Activated CD4-positive, alpha-beta T cell treated with anti-CD3 and anti-CD28 coated beads, Interleukin-2, amount 50 U/mL, for 24 hours (primary cell): Measurements from ENCODE around the gene NLRX1.
A peak's percentile ranks its signal among the peaks of the same experiment; 100 is the strongest.
"Not testable (repeated sequence)": the region's sequence is repeated elsewhere in the genome, so short reads cannot be mapped to it uniquely, and the experiment has no call there.

Experiments used
- DNase-seq, 2 donors: peaks; one replicate each; pipeline ENCODE4 v3.0.0-alpha.2; 2020; ENCODE audit warnings: low read depth in 1 of 2, low spot score in 1 of 2

Gene NLRX1

DNA sequence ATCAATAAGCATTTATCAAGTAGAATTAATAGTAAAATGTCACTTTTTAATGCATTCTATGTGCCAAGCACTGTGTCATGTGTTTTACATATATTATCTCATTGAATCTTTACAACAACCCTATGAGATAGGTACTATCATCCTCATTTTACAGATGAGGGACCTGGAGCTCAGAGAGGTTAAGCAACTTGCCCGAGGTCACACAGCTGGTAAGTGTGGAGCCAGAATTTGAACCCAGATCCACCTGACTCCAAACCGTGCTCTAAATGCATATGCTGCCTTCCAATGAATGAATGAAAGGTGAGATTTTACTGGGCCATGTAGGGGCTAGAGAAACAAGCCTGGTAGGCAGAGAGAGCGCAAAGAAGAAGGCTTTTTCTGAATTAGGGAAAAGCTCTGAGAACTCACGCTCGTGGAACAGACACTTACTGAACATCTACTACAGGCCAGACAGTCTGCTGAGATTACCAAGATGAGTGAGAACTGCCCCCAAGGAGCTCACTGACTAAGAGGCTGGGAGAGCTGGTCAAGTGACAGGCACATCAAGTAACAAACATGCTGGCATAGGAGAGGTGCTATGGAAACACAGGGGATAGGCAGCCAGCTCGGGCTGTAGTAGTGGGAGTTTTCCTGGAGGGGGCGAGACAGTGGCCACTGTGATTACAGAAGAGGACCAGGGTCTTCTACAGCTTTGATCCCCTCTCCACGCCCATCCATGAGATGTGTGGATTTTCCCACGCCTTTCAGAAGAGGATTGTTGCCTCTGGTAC is 15.3 kb upstream of the NLRX1 start:
- DNase-seq, result no peak

DNA sequence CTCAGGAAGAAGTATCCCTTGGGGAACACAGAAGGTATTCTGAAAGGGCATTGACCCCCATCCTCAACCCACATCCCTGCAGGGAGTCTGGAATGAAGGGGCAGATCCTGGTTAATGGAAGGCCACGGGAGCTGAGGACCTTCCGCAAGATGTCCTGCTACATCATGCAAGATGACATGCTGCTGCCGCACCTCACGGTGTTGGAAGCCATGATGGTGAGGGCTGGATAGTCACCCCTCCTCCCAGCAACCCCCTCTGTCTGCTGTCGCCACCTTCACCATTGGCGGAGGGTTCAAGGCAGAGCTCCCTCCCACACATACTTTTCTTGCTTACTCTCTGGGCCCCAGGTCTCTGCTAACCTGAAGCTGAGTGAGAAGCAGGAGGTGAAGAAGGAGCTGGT is 14.3 kb upstream of the NLRX1 start:
- no peak for DNase-seq

DNA sequence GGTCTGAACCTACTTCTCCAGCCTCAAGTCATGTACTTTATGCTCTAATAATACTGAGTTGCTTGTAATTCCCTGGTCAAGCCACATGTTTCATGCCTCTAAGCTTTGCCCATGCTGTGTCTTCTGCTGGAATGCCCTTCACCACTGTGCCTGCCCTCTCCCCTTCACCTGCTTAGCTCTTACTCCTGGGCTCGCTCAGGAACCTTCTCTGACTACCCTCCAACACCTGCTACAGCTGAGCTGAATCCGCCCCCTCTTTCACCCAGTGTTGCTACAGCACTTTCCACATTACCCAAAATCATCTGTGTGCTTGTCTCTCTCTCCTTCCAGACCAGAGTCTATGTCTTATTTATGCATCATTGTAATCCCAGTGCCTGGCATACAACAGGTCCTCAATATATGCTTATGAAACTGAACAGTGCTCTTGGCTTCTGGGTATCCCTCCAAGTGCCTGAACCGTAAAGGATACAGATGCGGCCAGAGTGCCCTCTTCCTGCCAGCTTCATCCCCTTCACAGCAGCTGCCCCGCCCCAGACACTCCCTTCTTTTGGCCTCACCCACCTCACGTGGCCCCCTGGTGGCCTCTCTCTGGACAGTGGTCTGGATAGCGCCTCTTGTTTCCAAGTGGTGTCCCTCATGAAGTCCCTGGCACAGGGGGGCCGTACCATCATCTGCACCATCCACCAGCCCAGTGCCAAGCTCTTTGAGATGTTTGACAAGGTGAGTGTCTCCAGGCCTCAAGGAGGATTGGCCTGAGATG is 12.6 kb upstream of the NLRX1 start:
- no peak for DNase-seq

DNA sequence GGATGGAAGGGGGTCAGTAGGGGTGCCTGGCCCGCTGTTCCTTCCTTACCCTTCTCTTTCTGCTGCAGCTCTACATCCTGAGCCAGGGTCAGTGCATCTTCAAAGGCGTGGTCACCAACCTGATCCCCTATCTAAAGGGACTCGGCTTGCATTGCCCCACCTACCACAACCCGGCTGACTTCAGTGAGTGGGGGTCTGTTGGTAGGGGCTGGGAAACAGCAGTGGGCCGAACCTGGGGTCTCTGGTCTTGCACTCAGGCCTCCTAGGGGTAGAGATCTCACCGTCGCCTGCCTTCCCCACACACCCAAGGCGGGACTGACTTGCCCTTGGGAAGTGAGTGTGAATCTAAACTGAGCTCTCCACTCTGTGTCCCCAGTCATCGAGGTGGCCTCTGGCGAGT is 12.0 kb upstream of the NLRX1 start:
- DNase-seq, result no peak

DNA sequence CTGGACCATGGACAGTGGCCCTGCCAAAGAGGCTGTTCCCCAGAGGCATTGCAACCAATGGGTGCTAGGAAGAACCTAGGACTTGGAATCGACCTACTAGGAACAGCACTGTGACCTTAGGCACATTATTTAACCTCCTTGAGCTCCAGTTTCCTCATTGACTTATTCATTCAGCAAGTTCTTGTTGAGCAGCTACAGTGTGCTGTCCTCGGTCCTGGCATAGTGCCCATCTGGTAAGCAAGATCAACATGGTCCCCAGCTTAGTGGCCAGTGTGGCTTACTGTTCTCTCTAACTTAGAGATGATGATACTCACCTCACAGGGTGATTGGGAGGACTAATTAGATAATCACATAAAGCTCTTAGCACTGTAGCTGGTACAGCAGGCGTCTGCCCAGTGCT is 11.5 kb upstream of the NLRX1 start:
- no peak for DNase-seq

DNA sequence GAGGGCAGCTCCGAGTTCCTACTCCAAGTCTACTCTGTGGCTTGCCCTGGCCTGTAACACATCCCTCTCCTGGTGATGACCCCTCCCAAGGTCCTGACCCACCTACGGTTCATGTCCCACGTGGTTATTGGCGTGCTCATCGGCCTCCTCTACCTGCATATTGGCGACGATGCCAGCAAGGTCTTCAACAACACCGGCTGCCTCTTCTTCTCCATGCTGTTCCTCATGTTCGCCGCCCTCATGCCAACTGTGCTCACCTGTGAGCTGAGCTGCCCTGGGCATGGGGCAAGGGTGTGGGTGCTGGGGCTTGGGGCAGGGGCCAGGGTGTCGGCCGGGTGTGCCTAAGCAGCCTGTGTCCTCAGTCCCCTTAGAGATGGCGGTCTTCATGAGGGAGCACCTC is 10.1 kb upstream of the NLRX1 start:
- DNase-seq, result no peak

DNA sequence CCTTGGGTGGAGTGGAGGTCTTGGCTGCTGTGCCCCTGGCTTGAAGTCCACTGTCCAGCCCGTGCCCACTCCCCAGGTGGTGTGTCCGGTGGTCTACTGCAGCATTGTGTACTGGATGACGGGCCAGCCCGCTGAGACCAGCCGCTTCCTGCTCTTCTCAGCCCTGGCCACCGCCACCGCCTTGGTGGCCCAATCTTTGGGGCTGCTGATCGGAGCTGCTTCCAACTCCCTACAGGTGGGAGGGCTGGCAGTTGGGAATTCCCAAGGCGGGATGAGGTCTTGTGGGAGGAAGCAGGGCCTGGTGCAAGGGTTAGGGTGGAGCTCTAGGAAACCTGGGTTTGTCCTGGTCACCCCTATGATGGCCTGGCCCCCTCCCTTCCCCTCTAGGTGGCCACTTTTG is 8.4 kb upstream of the NLRX1 start:
- no peak for DNase-seq

DNA sequence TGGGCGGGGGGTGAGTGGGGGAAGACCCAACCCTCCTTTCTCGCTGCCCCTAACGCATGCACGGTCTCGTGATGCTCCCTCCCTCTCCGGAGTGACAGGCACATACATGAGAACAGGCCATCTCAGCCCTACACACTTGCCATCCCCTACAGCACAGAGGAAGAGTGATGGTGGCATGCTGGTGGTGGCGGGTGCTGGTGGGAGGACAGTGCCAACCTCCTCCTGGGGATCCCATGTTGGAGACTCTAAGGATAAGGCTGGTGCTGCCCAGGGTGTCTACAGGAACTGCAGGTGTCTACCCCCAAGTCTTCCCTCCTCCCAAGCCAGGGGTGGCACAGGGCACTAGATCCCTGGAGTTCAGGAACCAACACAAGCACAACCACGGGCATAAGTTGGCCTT is 6.7 kb upstream of the NLRX1 start:
- no peak for DNase-seq

DNA sequence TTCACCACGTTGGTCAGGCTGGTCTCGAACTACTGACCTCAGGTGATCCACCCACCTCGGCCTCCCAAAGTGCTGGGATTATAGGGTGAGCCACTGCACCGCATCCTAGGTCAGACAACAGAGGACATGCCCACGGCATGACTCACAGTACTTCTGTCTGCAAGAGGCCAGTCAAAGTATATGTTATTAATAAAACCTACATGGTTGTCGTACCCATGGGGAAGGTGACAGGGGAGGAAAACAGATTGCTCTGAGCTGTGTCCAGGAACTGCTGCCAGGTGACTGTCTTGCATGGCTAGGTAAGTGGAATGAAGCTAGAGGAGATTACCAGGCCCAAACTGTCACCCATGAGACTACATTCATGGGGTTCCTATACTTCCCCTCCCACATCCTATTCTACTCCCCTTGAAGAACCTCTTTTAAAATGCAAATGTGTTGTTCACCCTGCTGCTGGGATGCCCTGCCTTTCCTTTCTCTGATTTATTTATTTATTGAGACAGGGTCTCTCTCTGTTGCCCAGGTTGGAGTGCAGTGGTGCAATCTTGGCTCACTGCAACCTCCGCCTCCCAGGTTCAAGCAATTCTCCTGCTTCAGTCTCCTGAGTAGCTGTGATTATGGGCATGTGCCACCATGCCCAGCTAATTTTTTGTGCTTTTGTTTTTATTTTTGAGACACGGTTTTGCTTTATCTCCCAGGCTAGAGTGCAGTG is 2.0 kb upstream of the NLRX1 start:
- DNase-seq, result no peak

DNA sequence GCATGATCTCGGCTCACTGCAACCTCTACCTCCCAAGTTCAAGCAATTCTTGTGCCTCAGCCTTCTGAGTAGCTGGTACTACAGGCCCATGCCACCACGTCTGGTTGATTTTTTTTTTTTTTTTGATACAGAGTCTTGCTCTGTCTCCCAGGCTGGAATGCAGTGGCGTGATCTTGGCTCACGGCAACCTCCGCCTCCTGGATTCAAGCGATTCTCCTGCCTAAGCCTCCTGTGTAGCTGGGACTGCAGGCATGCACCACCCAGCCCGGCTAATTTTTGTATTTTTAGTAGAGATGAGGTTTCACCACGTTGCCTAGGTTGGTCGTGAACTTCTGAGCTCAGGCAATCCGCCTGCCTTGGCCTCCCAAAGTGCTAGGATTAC is 1.5 kb upstream of the NLRX1 start:
- not testable (repeated sequence) for DNase-seq

DNA sequence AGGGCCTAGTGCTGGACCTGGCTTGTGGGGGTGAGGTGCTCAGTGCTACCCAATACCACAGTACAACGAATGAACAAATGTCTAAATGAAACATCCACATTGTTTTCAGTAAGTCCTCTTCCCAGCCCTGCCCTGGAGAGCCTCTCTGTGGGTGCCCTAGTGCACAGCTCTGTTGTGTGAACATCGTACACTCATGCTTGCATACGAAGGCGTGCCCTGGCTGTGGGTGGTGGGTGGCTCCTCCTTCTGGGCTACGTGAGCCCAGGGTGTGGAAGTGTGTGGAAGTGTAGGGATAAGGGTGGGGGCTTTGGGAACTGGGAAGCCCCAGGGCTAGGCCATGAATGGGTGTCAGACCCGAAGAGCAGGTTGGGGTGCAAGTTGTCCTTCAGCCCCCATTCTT is 592 bp upstream of the NLRX1 start:
- DNase-seq, result no peak

DNA sequence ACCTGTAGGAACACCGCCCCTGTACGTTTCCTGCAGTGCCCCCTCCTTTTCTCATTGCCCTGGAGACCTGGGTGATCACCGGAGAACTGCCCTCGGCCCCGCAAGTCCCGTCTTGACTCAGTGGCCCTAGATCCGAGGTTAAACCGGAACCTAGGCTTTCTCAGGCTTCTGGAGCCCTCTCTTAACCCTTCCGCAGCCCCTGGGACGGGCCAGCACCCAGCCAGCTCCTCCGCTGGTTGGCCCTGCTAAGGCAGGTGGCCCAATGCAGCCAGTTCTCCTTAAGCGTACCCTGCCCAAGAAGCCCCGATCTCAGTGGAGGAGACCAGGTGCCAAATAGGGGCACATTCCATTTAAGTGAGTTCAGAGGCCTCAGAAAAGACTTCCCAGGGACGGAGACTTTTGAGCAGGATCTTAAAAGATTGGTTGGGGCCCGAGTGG is 776 bp downstream of the NLRX1 start:
- DNase-seq, result peak in 1 of 2 donors; percentile 28

DNA sequence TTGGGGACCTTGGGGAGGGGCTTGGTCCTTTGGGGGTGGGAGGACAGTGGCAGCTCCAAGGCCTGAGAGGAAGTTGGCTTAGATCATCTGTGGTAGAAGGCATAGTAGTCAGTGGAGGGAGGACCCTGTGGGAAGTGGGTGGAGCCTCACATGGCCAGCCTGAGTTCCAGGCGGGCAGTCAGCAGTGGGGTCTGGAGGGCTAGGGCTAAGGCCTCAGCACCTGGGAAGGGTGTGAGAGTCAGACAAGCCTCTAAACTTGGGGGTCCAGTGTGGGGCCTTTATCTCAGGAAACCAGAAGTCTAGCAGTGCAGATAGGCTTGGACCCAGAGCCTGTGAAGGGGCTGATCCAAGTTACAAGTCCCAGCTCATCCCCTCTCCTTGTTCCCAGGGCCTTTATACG is 4.0 kb downstream of the NLRX1 start:
- DNase-seq, result no peak

DNA sequence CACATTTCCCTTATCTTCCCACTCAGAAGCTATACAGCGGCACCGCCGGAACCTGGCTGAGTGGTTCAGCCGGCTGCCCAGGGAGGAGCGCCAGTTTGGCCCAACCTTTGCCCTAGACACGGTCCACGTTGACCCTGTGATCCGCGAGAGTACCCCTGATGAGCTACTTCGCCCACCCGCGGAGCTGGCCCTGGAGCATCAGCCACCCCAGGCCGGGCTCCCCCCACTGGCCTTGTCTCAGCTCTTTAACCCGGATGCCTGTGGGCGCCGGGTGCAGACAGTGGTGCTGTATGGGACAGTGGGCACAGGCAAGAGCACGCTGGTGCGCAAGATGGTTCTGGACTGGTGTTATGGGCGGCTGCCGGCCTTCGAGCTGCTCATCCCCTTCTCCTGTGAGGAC is 4.9 kb downstream of the NLRX1 start:
- DNase-seq, result no peak

DNA sequence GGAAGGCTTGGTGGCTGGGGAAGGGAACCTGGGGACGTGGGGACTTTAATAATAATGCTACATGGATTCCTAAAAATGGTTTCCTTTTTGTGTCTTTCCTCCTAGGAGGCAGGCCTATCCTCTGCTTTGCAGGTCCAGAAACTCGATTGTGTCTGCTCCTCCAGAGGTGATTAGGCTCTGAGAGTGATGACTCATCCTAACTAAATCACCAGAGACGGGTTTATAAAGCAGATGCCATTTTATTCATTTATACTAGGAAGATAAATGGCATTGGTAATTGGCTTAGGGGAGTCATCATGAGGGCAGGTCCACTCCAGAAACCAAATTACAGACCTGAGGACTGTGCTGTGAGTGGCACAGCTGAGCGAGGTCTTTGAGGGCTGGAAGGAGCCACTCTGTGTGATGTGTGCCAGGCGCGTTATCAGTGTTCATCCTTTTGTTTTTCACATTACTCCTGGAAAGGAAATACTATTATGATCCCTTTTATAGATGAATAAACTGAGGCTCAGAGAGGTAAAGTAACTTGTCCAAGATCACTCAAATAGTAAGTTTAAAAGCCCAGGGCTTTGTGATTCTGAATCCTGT is 7.1 kb downstream of the NLRX1 start:
- DNase-seq, result no peak

DNA sequence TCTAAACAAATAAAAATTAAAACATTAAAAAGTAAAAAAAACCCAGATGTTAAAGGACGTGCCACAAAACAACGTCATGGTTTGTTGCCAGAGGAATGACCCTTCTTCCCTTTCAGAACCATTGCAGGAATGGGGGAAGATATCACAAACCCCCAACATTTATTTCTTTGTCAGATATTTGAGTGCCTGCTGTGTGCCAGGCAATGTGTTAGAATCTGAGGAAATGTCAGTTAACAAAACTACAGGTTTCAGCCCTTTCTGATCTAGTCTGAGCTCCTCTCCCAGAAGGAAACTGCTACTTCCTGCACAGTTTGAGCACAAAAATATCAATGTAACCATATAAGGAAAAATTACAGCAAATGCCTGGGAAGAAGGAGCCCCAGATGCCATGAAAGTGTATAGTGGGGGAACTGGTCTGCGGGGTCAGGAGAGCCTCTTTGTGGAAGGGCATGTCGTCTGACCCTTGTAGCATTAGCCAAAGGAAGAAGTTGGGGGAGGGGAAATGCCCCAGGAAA is 9.7 kb downstream of the NLRX1 start:
- no peak for DNase-seq

DNA sequence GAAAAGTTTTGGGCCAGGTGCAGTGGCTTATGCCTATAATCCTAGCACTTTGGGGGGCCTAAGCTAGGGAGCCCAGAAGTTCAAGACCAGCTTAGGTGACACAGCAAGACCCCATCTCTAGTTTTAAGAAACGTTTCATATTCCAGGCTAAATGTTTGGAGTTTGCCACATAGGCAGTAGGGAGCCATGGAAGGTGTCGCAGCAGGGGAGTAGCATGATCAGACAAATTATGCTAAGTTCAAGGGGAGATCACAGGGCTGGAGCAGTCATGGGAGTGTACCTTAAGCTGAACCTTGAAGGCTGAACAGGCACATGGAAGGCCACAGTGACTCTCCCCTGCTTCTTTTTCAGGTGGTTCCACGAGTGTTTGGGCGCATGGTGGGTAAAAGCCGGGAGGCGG is 10.8 kb downstream of the NLRX1 start:
- DNase-seq, result no peak

DNA sequence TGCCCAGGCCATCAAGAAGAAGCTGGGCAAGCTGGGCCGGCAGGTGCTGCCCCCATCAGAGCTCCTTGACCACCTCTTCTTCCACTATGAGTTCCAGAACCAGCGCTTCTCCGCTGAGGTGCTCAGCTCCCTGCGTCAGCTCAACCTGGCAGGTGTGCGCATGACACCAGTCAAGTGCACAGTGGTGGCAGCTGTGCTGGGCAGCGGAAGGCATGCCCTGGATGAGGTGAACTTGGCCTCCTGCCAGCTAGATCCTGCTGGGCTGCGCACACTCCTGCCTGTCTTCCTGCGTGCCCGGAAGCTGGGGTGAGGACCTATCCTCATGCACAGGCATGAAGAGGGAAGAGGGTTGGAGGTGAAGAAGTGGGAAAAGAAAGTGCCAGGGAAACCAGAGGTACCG is 11.5 kb downstream of the NLRX1 start:
- no peak for DNase-seq

DNA sequence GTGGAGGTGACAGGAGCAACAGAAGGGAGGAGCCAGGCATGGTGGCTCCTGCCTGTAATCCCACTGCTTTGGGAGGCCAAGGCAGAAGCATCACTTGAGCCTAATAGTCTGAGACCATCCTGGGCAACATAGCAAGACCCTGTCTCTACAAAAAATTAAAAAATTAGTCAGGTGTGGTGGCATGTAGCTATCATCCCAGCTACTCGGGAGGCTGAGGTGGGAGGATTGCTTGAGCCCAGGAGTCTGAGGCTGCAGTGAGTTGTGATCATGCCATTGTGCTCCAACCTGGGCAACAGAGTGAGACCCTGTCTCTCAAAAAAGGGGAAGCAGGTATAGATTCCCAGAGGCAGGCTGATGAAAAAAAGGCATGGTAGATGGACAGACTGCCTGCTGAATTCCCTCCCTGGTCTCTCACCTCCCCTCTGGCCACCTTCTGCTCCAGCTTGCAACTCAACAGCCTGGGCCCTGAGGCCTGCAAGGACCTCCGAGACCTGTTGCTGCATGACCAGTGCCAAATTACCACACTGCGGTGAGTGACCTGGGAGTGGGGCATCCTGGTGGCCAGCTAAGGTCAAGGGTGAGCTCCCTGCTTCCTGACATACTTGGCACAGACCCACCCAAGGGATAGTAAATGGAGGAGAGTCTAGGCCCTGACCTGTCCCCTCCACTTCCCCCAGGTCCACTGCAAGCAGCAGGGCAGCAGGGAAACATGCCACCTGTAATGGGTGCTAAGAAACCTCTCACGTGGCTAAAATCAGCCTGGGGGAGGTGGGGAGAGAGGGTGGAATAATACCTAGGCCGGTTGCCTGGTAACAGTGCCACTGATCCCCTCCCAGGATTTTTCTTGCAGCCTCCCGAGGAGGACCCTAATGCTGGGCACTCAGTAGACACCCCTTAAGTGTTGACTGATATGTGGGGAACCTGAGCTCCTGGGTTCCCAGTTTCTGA is 12.5 kb downstream of the NLRX1 start:
- DNase-seq, result no peak

DNA sequence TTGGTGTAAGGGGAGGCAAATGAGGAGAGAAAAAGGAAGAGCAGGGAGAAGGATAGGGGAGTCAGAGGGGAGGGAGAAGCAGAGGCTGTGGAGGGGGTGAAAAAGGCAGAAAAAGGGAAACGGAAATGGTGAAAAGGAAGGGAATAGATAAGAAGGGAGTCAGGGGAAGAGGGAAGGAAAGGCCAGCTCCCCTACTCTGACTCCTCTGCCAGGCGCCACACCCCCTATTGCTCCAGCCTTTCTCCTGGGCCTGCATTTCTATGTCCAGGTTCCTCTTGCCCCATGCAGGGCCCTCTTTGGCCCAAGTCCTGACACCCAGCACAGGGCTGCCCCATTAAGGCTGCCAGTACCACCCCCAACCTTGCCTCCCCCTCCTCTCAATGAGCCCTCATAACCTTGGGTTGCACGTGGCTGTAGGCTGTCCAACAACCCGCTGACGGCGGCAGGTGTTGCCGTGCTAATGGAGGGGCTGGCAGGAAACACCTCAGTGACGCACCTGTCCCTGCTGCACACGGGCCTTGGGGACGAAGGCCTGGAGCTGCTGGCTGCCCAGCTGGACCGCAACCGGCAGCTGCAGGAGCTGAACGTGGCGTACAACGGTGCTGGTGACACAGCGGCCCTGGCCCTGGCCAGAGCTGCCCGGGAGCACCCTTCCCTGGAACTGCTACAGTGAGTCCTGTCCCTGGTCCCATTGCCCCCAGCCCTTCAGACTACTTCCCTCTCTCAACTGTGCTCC is 13.3 kb downstream of the NLRX1 start:
- no peak for DNase-seq
